ENCODE results near the gene COL6A2. TPM values are rescaled to one million over a fixed set of nuclear protein-coding genes. Genes with fewer than 3 reads are reported as not detected.

COL6A2 gene
- total RNA-seq, 1 experiment from 2014 or later: 129 TPM

GRCh38 chr21:46048926-46049889, 48.7 kb upstream of the COL6A2 start:
- no peak overlapping the region for H3K27ac ChIP-seq (ENCODE audit: insufficient read length, low read depth, low read length)

More at GRCh38 chr21:46048926-46049889, 48.7 kb upstream of the COL6A2 start:
- Histone ChIP-seq H3K18ac (ENCODE audit: insufficient read length, low read depth, low read length) (no peak overlapping the region), H3K27me3 (ENCODE audit: insufficient read depth, low read length) (no peaks in the 10 kb centered on the region), H4K20me1 (ENCODE audit: control insufficient read depth, insufficient read depth, insufficient read length) (no peaks in the 10 kb centered on the region), H4K5ac (ENCODE audit: insufficient read length, low read depth, low read length) (no peak overlapping the region), H2BK120ac (ENCODE audit: low read depth, low read length, poor library complexity, severe bottlenecking) (no peak overlapping the region), H3K56ac (ENCODE audit: insufficient read length, low read depth, low read length) (no peak overlapping the region), H3K79me2 (ENCODE audit: insufficient read depth, low read length) (no peaks in the 10 kb centered on the region), H4K91ac (ENCODE audit: insufficient read length, low read depth, low read length) (no peak overlapping the region), H3K4me2 (ENCODE audit: insufficient read depth, insufficient read length, low read length) (no peak overlapping the region), H3K4me1 (ENCODE audit: insufficient read depth, low read length) (no peaks in the 10 kb centered on the region; the same call in 1 of the 2 replicates), H3K4ac (ENCODE audit: low read depth, low read length) (peak overlapping the region; percentile 38), H3K9ac (ENCODE audit: extremely low read depth, insufficient read length, low read length) (no peak overlapping the region), H3K23ac (ENCODE audit: insufficient read length, low read depth, low read length) (no peak overlapping the region), H2BK12ac (ENCODE audit: insufficient read length, low read depth, low read length) (no peak overlapping the region), H3K9me3 (ENCODE audit: control insufficient read depth, low read depth, low read length) (no peaks in the 10 kb centered on the region), H3K23me2 (ENCODE audit: insufficient read length, low read depth, low read length, poor library complexity, severe bottlenecking) (no peaks in the 10 kb centered on the region), H2AFZ (ENCODE audit: low read length) (no peak overlapping the region), H2BK5ac (ENCODE audit: insufficient read length, low read length) (no peak overlapping the region), H3T11ph (ENCODE audit: low read length) (no peak overlapping the region), H3K14ac (ENCODE audit: insufficient read depth, low read length) (no peak overlapping the region), H2AK5ac (ENCODE audit: insufficient read length, low read length) (no peak overlapping the region), H3K79me1 (ENCODE audit: insufficient read depth, low read depth, low read length, poor library complexity, severe bottlenecking) (no peaks in the 10 kb centered on the region), H4K8ac (replicated peaks; ENCODE audit: insufficient read length, low read depth, low read length) (no peak overlapping the region), H2BK20ac (ENCODE audit: low read depth, low read length, poor library complexity, severe bottlenecking) (no peak overlapping the region), H2BK15ac (ENCODE audit: low read depth, low read length) (no peak overlapping the region)
- no CpG with 5 or more reads among the region's 27 CpGs for WGBS (ENCODE audit: extremely low coverage, insufficient read length, low lambda C conversion rate)
- TF ChIP-seq CTCF (conservative IDR thresholded peaks at IDR 0.05): no peak
- DNase-seq: peak; percentile 59
- no peaks in the 10 kb centered on the region; a peak in 1 of 7 replicates for H3K36me3 Mint-ChIP-seq (ENCODE audit: insufficient read depth in 1 of 3, low read depth in 3 of 3)
- peaks cover 0 to 5% of the 10 kb centered on the region in 2 experiments for H3K9me3 Mint-ChIP-seq
- peaks cover under 1 to 2% of the 10 kb centered on the region in 2 experiments; a peak in 3 of 4 replicates for H3K4me1 Mint-ChIP-seq
- H3K27me3 Mint-ChIP-seq (ENCODE audit: low read depth): peaks cover 6% of the 10 kb centered on the region; the same call in 1 of the 2 replicates
- no peak overlapping the region for H3K4me3 Mint-ChIP-seq
- no peak overlapping the region; a peak in 2 of 7 replicates for H3K27ac Mint-ChIP-seq

Measured in H9 (cell line).